DOHH2 (cell line): ENCODE measurements around the gene EFEMP1.

Experiments
- CTCF ChIP-seq: fragments of 200-600 bp; sonication (generic); IDR thresholded peaks from one replicate; pipeline ENCODE4 v1.5.1; 2014; ENCODE audit warnings: antibody characterized with exemption, mild to moderate bottlenecking, low read depth, low read length; ENCODE audit not compliant: poor library complexity, severe bottlenecking
- EZH2phosphoT487 ChIP-seq: fragments of 200-600 bp; sonication (generic); IDR thresholded peaks from 2 replicates; pipeline ENCODE4 v1.6.1; 2017; ENCODE audit warnings: borderline replicate concordance, mild to moderate bottlenecking, antibody characterized with exemption, low read length, moderate library complexity, mixed read lengths

GRCh38 chr2:55824551-55825096, 99.0 kb downstream of the EFEMP1 start:
- TF ChIP-seq CTCF (no peak), EZH2phosphoT487 (no peak)
